ENCODE results near the gene FGFBP1. TPM values are rescaled to one million over a fixed set of nuclear protein-coding genes. Genes with fewer than 3 reads are reported as not detected.

The FGFBP1 gene
- total RNA-seq, 3 donors from 2014 or later (not counting 1 experiment from before 2014, with no cell fraction given) = not detected

DNA sequence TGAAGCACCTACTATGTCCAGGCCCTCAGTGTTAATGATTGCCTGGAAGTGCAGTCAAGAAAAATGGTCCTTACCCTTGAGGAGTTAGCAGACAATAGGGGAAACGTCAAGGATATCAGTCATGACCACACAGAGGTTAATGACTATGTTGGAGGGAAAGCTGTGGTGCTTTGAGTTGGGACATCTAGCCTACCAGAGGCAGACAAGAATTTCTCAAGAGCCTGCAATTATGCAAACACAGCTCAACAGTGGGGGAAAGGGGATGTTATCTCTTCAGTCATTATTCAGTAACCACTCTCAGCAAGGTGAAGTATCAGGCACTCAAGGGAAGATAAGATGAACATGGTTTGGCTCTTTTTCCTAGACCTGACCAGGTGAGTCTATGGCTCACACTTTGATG is 7.0 kb upstream of the FGFBP1 start:
- Mint-ChIP-seq H3K27me3 (ENCODE audit: low read depth in 2 of 2) (no peaks in the 10 kb centered on the region), H3K36me3 (no peaks in the 10 kb centered on the region), H3K4me3 (no peak overlapping the region), H3K9me3 (no peaks in the 10 kb centered on the region), H3K27ac (peak overlapping the region in 1 of 2 donors; percentile 67), H3K4me1 (peaks cover 7 to 19% of the 10 kb centered on the region in 2 donors)
- Histone ChIP-seq H3K27ac (ENCODE audit: low read length) (no peak overlapping the region), H3K36me3 (ENCODE audit: control insufficient read depth, insufficient read depth, low read length) (no peaks in the 10 kb centered on the region), H3K27me3 (ENCODE audit: control insufficient read depth, insufficient read depth, low read length) (no peaks in the 10 kb centered on the region), H3K4me1 (ENCODE audit: control insufficient read depth, insufficient read depth, low read length) (peaks cover 5% of the 10 kb centered on the region), H3K9me3 (ENCODE audit: control insufficient read depth, insufficient read depth, low read length) (no peaks in the 10 kb centered on the region), H3K4me3 (ENCODE audit: low read length) (no peak overlapping the region)
- TF ChIP-seq, protein P1, sequence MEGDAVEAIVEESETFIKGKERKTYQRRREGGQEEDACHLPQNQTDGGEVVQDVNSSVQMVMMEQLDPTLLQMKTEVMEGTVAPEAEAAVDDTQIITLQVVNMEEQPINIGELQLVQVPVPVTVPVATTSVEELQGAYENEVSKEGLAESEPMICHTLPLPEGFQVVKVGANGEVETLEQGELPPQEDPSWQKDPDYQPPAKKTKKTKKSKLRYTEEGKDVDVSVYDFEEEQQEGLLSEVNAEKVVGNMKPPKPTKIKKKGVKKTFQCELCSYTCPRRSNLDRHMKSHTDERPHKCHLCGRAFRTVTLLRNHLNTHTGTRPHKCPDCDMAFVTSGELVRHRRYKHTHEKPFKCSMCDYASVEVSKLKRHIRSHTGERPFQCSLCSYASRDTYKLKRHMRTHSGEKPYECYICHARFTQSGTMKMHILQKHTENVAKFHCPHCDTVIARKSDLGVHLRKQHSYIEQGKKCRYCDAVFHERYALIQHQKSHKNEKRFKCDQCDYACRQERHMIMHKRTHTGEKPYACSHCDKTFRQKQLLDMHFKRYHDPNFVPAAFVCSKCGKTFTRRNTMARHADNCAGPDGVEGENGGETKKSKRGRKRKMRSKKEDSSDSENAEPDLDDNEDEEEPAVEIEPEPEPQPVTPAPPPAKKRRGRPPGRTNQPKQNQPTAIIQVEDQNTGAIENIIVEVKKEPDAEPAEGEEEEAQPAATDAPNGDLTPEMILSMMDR (IDR thresholded peaks at IDR 0.05) = no peak
- ATAC-seq = peak in 1 of 3 donors; percentile 49
- no peak for DNase-seq
- intact Hi-C loops (cut with micrococcal nuclease) = no loop called here
- 61% methylated on average over 1 of the region's 1 CpG for WGBS (ENCODE audit: insufficient coverage)

DNA sequence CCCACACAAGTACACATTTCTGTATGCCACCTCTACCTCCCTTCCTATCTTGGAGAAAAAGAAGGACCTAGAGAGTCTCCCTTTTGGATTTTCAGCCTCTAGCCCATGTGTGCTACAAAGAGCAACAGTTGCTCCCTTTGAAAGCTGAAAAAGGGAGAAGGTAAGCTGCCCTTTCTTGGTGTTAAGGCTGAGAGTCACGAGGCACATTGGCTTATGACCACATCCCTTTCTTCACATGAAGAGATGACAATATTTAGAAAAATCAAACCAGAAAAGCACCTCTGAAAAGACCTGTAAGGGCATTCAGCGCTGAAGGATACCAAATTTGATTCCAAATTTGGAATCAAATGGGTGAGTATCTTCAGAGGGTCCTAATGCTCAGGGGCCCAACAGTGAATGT is 6.4 kb upstream of the FGFBP1 start:
- peaks cover 7 to 19% of the 10 kb centered on the region in 2 donors for H3K4me1 Mint-ChIP-seq
- ATAC-seq = peak; percentile 48 to 74 (median 52)
- no peaks in the 10 kb centered on the region for H3K9me3 Mint-ChIP-seq
- Histone ChIP-seq H3K9me3 (ENCODE audit: control insufficient read depth, insufficient read depth, low read length) (no peaks in the 10 kb centered on the region), H3K4me1 (ENCODE audit: control insufficient read depth, insufficient read depth, low read length) (peaks cover 5% of the 10 kb centered on the region), H3K36me3 (ENCODE audit: control insufficient read depth, insufficient read depth, low read length) (no peaks in the 10 kb centered on the region), H3K4me3 (ENCODE audit: low read length) (no peak overlapping the region), H3K27me3 (ENCODE audit: control insufficient read depth, insufficient read depth, low read length) (no peaks in the 10 kb centered on the region), H3K27ac (ENCODE audit: low read length) (no peak overlapping the region)
- intact Hi-C loops (cut with micrococcal nuclease) = no loop called here
- no peak overlapping the region for H3K4me3 Mint-ChIP-seq
- peak overlapping the region in 1 of 2 donors; percentile 67 for H3K27ac Mint-ChIP-seq
- H3K36me3 Mint-ChIP-seq = no peaks in the 10 kb centered on the region
- DNase-seq = no peak
- 38% methylated on average over 2 of the region's 2 CpGs for WGBS (ENCODE audit: insufficient coverage)
- TF ChIP-seq, protein P1 (IDR thresholded peaks at IDR 0.05) = no peak
- peaks cover 0 to 3% of the 10 kb centered on the region in 2 donors for H3K27me3 Mint-ChIP-seq (ENCODE audit: low read depth in 2 of 2)

DNA sequence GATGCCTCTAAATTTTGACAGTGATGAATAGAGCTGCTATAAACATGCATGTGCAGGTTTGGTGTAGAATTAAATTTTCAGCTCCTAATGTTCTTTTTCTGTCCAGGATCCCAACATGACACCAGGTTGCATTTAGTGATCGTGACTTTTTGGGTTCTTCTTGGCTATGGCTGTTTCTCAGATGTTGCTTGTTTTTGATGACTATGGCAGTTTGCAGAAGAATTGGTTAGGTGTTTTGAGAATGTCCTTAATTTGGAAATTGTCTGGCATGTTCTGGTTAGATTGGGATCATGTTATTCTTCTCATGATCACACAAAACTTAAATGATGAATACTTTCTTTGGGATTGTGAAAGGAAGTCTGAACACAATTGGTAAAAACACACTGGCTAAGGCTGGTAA is 3.7 kb upstream of the FGFBP1 start:
- DNase-seq (no peak), ATAC-seq (no peak)
- Histone ChIP-seq H3K27me3 (ENCODE audit: control insufficient read depth, insufficient read depth, low read length) (no peaks in the 10 kb centered on the region), H3K9me3 (ENCODE audit: control insufficient read depth, insufficient read depth, low read length) (no peaks in the 10 kb centered on the region), H3K4me1 (ENCODE audit: control insufficient read depth, insufficient read depth, low read length) (peaks cover 5% of the 10 kb centered on the region), H3K27ac (ENCODE audit: low read length) (no peak overlapping the region), H3K36me3 (ENCODE audit: control insufficient read depth, insufficient read depth, low read length) (no peaks in the 10 kb centered on the region), H3K4me3 (ENCODE audit: low read length) (no peak overlapping the region)
- no peaks in the 10 kb centered on the region for H3K9me3 Mint-ChIP-seq
- TF ChIP-seq, protein P1 (IDR thresholded peaks at IDR 0.05) = no peak
- H3K4me3 Mint-ChIP-seq = no peak overlapping the region
- H3K4me1 Mint-ChIP-seq = peaks cover 7 to 21% of the 10 kb centered on the region in 2 donors
- WGBS (ENCODE audit: insufficient coverage) = 91% methylated on average over 1 of the region's 1 CpG
- H3K36me3 Mint-ChIP-seq = no peaks in the 10 kb centered on the region
- no peak overlapping the region for H3K27ac Mint-ChIP-seq
- intact Hi-C loops (cut with micrococcal nuclease) = no loop called here
- peaks cover 0 to 3% of the 10 kb centered on the region in 2 donors for H3K27me3 Mint-ChIP-seq (ENCODE audit: low read depth in 2 of 2)

DNA sequence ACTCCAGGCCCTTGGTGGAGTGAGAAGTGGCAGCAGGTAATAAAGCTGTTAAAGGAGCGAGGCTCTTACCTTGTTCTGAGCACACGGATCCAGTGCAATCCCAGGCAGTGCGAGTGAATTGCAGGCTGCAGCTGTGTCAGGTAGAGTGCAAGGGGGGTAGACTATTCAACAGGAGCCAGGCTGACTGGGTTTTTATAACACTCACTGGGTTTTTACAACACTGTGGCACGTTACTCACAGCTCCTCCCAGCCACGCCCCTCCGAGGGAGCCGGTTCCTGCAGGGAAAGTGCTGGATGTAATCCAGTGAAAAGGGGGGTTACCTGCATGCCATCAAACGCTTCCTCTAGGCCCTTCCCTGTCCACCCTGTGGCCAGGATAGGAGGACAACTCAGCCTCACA is 358 bp downstream of the FGFBP1 start:
- Mint-ChIP-seq H3K27me3 (ENCODE audit: low read depth in 2 of 2) (peaks cover 0 to 7% of the 10 kb centered on the region in 2 donors), H3K9me3 (no peaks in the 10 kb centered on the region), H3K27ac (no peak overlapping the region), H3K36me3 (no peaks in the 10 kb centered on the region), H3K4me3 (no peak overlapping the region), H3K4me1 (peaks cover 0 to 8% of the 10 kb centered on the region in 2 donors)
- Histone ChIP-seq H3K9me3 (ENCODE audit: control insufficient read depth, insufficient read depth, low read length) (no peaks in the 10 kb centered on the region), H3K4me3 (ENCODE audit: low read length) (no peak overlapping the region), H3K27me3 (ENCODE audit: control insufficient read depth, insufficient read depth, low read length) (no peaks in the 10 kb centered on the region), H3K36me3 (ENCODE audit: control insufficient read depth, insufficient read depth, low read length) (no peaks in the 10 kb centered on the region), H3K4me1 (ENCODE audit: control insufficient read depth, insufficient read depth, low read length) (no peaks in the 10 kb centered on the region), H3K27ac (ENCODE audit: low read length) (no peak overlapping the region)
- intact Hi-C loops (cut with micrococcal nuclease) = no loop called here
- ATAC-seq = peak in 1 of 3 donors; percentile 30
- TF ChIP-seq, protein P1 (IDR thresholded peaks at IDR 0.05) = no peak
- 74% methylated on average over 7 of the region's 8 CpGs for WGBS (ENCODE audit: insufficient coverage)
- no peak for DNase-seq

All from natural killer cell (primary cell).